Measurements from ENCODE around the gene NME7.
"Not testable (repeated sequence)": the region's sequence is repeated elsewhere in the genome, so short reads cannot be mapped to it uniquely, and the experiment has no call there.

NME7 gene

DNA sequence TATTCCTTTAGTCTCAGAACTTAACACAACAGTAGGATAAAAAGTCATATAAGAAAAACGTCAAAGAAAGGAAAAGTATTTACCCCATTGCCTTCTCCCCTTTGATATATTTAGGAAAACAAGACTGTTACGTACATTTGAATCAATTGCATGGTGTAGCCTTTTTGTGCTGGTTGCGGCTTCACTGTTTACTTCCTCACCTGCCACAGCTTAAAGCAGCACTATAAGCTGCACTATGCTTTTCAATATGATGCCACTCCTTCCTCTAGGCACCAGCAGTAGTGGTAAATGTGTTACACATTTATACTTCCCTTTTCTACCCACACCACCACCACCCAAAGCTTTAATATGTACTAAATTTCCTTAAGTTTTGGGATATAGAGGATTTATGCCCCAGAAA lies 150.0 kb downstream of the NME7 start:
- no peak for DNase-seq (ENCODE audit: low spot score)

GRCh38 chr1:169214598-169214997 lies 153.0 kb downstream of the NME7 start:
- DNase-seq (ENCODE audit: low spot score) = no peak

GRCh38 chr1:169212088-169212487 lies 155.5 kb downstream of the NME7 start:
- DNase-seq (ENCODE audit: low spot score) = no peak

- no peak for DNase-seq (ENCODE audit: low spot score)
Measured at GRCh38 chr1:169207797-169208520, 159.6 kb downstream of the NME7 start.

- no peak for DNase-seq (ENCODE audit: low spot score)
Measured at GRCh38 chr1:169204157-169204556, 163.4 kb downstream of the NME7 start.

GRCh38 chr1:169202791-169203665 lies 164.6 kb downstream of the NME7 start:
- no peak for DNase-seq (ENCODE audit: low spot score)

GRCh38 chr1:169201084-169201619 lies 166.4 kb downstream of the NME7 start:
- DNase-seq (ENCODE audit: low spot score) = no peak

GRCh38 chr1:169200319-169200718 lies 167.3 kb downstream of the NME7 start:
- DNase-seq (ENCODE audit: low spot score) = peak; percentile 10

GRCh38 chr1:169196581-169196980 lies 171.0 kb downstream of the NME7 start:
- DNase-seq (ENCODE audit: low spot score) = no peak

- DNase-seq (ENCODE audit: low spot score) = no peak
Measured at GRCh38 chr1:169196161-169196560, 171.4 kb downstream of the NME7 start.

GRCh38 chr1:169193191-169193850 lies 174.3 kb downstream of the NME7 start:
- no peak for DNase-seq (ENCODE audit: low spot score)

GRCh38 chr1:169186106-169186505 lies 181.5 kb downstream of the NME7 start:
- no peak for DNase-seq (ENCODE audit: low spot score)

- DNase-seq (ENCODE audit: low spot score) = no peak
Measured at GRCh38 chr1:169184812-169185211, 182.8 kb downstream of the NME7 start.

DNA sequence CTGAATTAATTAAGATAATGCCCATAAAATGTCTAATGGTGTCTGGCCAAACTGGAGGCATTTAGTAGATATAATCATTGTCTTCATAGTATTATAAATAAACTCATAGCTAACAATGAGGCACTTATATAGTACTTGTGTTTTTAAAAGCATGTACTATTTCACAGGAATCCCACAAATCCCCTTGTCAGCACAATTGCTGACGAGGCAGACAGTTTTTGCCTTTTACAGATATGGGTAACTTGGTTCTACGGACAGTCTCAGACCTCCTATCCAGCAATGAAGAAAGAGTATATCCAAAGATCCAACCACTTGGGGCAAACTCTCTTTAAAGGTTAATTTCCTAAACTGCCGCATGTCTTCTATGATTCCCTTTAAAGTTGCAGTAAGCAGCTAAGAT lies 187.4 kb downstream of the NME7 start:
- no peak for DNase-seq (ENCODE audit: low spot score)

DNA sequence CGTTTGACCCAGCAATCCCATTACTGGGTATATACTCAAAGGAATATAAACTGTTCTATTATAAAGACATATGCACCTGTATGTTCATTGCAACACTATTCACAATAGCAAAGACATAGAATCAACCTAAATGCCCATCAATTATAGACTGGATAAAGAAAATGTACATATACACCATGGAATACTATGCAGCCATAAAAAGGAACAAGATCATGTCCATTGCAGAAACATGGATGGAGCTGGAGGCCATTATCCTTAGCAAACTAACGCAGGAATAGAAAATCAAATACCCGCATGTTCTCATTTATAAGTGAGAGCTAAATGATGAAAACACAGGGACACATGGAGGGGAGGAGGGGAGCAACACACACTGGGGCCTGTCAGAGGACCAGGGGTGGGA lies 188.2 kb downstream of the NME7 start:
- not testable (repeated sequence) for DNase-seq (ENCODE audit: low spot score)

GRCh38 chr1:169175461-169175860 lies 192.1 kb downstream of the NME7 start:
- no peak for DNase-seq (ENCODE audit: low spot score)

DNA sequence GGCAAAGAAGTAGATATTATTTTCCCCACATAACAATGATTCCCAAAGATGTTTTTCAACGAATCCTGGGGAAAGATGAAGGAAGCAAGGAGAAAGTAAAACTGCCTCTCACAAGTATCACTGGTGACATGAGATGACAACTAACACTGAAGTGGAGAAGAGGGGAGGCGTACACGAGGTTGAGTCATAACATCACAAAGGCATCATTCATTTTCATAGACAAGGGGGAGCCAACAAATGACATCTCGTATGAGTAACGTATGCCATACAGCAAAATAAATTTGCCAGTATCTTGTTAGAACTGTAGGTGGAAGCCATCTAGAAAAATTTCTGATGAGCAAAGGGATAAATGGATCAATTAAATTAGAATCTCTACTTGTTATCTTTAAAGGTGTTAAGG lies 204.5 kb downstream of the NME7 start:
- no peak for DNase-seq (ENCODE audit: low spot score)

- DNase-seq (ENCODE audit: low spot score) = no peak
Measured at GRCh38 chr1:169161496-169162194, 206.0 kb downstream of the NME7 start.

DNA sequence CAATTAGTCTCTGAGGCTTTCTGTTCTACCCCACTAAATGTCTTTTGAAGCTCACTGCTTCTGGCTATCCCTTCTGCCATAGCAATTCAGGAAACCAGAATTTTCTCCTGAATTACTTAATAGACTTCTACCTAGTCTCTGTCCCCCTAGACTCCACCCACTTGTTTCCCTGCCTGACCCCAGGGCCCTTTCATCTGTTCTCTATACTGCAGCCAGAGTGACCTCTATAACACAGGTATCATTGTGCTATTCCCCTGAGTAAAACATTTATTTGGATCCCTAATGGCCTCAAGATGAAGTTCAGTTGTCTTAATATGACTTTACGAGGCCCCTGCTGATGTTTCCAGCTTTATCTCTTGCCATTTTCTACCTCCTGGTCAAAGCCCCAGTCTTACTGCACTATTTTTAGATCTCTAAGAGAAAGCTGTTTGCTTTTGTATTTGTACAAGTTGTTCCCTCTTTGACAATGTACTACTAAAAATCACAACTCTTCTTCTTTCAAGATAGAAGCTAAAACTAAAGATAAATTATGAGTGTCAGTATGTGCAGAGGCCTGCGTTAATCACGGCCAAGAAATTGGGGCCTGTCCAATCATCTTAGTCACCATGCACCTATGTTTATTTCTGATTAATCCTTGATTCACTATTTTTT lies 206.6 kb downstream of the NME7 start:
- DNase-seq (ENCODE audit: low spot score) = no peak

DNA sequence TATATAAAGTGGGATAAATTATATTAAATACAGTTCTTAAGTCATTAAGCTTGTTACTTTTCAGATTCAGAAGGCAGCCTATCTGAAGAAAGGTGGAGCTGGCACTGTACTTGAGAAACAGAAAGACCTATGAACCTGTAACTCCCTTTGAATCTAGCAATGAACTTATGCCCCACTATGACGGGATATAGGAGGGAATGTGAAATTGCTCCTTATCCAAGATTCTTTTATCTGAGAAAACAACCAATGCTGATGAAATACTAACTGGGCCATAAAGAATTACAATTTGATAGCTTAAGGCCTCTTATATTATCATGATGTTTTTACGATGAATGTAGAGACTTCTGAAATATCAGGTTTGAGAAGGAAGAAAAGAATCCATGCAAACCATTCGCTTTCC lies 211.0 kb downstream of the NME7 start:
- no peak for DNase-seq (ENCODE audit: low spot score)

DNA sequence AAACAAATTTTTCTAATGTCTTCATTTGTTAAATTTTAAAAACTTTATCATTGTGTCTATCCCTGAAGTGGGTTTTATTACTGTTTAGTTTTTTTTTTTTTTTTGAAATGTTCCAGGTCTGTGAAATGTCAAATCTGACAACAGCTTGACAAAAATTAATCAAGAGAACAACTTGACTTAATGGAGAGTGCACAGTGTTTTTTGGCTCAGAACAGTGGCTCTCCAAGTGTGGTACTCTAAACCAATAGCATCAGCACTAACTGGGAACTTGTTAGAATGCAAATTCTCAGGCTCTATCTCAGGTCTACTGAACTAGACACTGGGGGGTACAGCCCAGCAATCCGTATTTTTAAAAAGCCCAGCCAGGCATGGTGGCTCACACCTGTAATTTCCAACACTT lies 211.9 kb downstream of the NME7 start:
- DNase-seq (ENCODE audit: low spot score) = no peak

Measured in iPS-NIHi11 (cell line).